GM12872 (cell line): Measurements from ENCODE around the gene SSR2.

Source experiments
- CTCF ChIP-seq: IDR thresholded peaks from 3 replicates; pipeline ENCODE4 v1.5.1; 2011; ENCODE audit warnings: low read depth, mild to moderate bottlenecking, low read length, moderate library complexity; ENCODE audit not compliant: insufficient read depth

Gene SSR2

GRCh38 chr1:155966135-155966534 lies 54.6 kb downstream of the SSR2 start:
- TF ChIP-seq CTCF = 0 out of 3 replicates have a peak, but pooled peaks have one; percentile 26

GRCh38 chr1:155964193-155964592 lies 56.6 kb downstream of the SSR2 start:
- no peak for TF ChIP-seq CTCF

GRCh38 chr1:155962599-155963211 lies 58.0 kb downstream of the SSR2 start:
- no peak for TF ChIP-seq CTCF

DNA sequence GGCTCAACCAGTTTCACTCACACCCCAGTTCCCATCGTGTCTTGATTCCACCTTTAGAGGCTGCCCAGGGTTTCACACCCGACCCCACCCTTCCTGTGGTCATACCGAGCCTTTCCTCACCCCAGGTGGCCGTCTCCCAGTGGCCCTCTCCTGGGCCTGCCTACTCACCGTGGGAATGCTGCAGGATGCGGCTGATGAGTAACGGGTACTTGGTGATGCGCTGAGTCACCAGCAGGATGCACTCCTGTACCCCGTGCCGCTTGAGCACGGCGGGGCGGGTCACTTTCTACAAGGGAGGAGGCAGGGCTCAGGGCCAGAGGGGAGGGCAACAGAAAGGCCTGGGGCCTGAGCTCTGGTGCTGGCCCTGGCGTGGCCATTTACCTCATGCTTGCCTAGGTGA lies 58.8 kb downstream of the SSR2 start:
- 0 out of 3 replicates have a peak, but pooled peaks have one; percentile 4 for TF ChIP-seq CTCF

DNA sequence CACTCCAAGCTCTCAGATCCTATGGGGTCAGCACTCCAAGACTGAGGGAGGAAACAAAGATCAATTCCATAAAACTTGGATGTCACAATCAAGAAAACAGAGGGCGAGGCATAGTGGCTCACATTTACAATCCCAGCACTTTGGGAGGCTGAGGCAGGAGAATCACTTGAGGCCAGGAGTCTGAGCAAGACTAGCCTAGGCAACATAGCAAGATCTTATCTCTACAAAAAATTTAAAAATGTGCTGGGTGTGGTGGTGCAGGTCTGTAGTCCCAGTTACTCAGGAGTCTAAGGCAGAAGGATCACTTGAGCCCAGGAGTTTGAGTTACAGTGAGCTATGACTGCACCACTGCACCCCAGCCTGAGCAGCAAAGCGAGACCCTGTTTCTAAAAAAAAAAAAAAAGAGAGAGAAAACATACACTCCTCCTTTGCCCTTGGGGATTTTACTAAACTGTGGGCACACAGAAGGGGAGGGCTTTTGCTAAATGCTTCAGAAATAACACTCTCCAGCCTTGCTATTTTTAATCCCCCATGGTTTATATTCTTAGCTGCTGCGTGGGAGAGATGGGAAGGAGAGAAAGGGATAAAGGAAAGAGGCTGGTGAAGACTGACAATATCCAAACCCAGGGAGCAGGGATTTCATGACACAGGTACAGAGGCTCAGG lies 60.5 kb downstream of the SSR2 start:
- no peak for TF ChIP-seq CTCF
